Urinary bladder (tissue), 4 donors: ENCODE measurements around the gene TOR1B. TPM values are rescaled to one million over a fixed set of nuclear protein-coding genes. Genes with fewer than 3 reads are reported as not detected.

Source experiments
- DNase-seq: peaks from one replicate; pipeline ENCODE4 v3.0.0-alpha.2; 2015; ENCODE audit errors: extremely low spot score
- H3K27ac ChIP-seq: one replicate; pipeline ENCODE4 v1.5.1; 2013; ENCODE audit warnings: low read depth, mild to moderate bottlenecking, moderate library complexity
- H3K36me3 ChIP-seq: one replicate; pipeline ENCODE4 v1.6.1; 2013; ENCODE audit warnings: mild to moderate bottlenecking, moderate library complexity; ENCODE audit not compliant: insufficient read depth
- H3K4me1 ChIP-seq: one replicate; pipeline ENCODE4 v1.6.1; 2013; ENCODE audit warnings: mild to moderate bottlenecking, moderate library complexity; ENCODE audit not compliant: insufficient read depth
- H3K4me3 ChIP-seq: one replicate; pipeline ENCODE4 v1.5.1; 2013; ENCODE audit warnings: low read depth, low read length
- WGBS: extraction: QIAGEN DNeasy Blood & Tissue Kit; methylation state at CpG from one replicate; pipeline ENCODE4 v1.1.7; 2013; 5-methylcytosine and 5-hydroxymethylcytosine counted together
- polyA plus RNA-seq: library from polyadenylated mRNA; stranded (reverse); fragments of 200-250 nt; gene quantifications from one replicate; pipeline ENCODE4 v1.2.3, GENCODE V29; 2013
- total RNA-seq: library from RNA; depleted of rRNA; stranded (reverse); fragments of >200 nt; gene quantifications from one replicate; pipeline ENCODE4 v1.2.3, GENCODE V29; 2014
- donor health status: healthy with polysubstance abuse.
- donor health status: healthy.

The TOR1B gene
- total and polyA plus RNA-seq, 2 donors: 25.3 to 26.4 TPM

DNA sequence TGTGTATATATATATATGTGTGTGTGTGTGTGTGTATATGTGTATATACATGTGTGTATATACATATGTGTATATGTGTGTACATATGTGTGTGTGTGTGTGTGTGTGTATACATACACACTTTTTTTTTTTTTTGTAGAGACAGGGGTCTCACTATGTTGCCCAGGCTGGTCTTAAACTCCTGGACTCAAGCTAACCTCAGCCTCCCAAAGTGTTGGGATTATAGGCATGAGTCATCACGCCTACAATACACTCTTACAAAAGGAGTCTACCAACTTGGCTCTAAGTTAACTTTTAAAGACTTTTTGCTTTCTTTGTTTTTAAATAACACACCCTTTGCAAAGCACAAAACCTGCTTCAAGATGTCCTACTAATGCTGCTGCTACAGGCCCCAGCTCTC, 30.0 kb downstream of the TOR1B start:
- H3K4me3 ChIP-seq: no peak overlapping the region
- peaks cover 2% of the 10 kb centered on the region for H3K36me3 ChIP-seq
- H3K27ac ChIP-seq: no peak overlapping the region
- no peak for DNase-seq
- no peaks in the 10 kb centered on the region for H3K4me1 ChIP-seq
- WGBS: 84% methylated on average over 1 of the region's 1 CpG

DNA sequence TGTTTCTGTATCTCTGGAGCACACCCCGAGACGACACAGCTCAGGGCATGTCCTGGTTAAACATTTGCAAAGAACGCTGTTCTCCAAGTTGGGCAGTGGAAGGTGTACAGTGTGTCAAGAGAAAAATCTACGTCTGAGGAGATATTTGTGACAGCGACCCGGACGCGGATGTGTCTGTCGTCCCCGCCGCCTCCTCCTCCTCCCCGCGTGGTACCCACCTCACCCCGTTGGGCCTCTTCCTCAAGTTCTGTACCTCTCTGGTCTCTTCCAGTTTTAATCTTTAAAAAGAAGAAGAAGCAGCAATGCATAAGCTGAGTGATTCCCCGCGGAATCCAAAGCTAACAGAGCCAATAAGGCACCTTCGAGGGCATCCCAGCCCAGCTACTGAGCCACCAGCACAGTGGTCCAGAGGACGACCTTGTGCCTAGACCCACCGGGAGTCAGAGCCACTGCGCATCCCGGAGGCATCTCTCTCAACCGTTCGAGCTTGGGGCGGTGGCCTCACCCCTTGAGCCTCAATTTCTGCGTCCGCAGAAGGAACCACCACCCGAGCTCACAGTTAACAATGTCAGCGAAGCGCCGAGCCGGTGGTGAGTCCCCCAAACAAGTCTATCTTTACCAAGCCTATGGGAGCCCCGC, 31.6 kb downstream of the TOR1B start:
- WGBS: 2% methylated on average over 32 of the region's 32 CpGs
- Histone ChIP-seq H3K4me1 (no peaks in the 10 kb centered on the region), H3K4me3 (peak overlapping the region; percentile 77), H3K36me3 (no peaks in the 10 kb centered on the region), H3K27ac (peak overlapping the region; percentile 66)
- DNase-seq: no peak

DNA sequence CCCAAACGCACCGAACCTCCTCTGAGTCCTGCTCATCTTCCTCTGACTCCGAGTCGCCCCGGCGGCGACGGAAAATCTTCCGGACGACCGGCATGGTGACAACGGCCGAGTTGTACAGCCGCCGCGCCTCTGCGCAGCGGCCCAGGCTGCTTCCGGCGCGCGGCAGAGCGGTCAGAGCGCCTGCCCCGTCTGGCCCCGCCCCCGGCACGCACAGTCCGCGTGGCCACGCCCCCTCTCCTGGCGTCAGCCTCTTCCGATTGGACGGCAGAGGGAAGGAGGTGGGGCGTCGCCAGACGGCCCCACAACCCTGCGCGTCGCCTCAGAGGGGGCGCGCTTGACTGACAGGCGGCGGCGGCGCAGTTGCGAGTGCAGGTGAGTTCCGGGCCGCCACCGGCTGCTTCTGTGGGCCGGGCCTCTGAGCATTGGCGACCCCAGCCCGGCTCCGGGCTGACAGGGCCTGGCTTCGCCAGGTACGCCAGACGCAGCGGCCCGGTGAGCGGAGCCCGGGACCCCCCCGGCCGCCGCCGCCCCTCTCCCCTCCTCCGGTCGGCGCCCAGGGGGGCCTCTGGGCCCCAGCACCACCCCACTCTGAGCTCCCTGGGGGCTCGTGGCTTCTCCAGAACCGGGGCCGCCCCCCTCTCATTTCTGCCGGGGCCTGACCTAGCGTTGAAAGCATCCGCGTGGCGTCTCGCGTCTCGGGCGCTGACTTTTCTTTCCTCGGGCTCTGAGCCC, 32.3 kb downstream of the TOR1B start, which contains the start of the genes C9orf78 and USP20:
TSS of gene C9orf78 (minus strand) at position 148 of the 732 bp plus-strand sequence. CDS start at position 94, 54 bp downstream.
TSS of gene USP20 (plus strand) at position 331 of the 732 bp plus-strand sequence. CDS start 17,098 bp downstream, outside the sequence.
- no peaks in the 10 kb centered on the region for H3K4me1 ChIP-seq

DNA sequence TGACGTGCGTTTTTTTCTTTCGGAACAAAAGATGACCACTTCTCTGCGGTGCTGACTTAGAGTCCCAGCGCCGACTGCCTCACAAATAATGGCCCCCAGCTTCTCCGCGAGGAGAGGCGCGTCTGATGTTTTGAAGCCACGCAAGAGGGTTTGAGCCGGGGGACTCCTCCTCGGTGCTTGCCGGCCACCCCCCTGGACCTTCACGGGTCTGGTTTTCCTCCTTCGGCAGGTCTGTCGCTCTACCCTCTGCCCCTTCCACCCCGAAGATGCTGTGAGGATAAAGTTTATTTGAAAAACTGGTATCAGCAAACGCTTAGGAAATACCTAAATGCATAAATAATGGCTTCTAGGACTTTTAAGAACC, 32.9 kb downstream of the TOR1B start:
- 1% methylated on average over 19 of the region's 19 CpGs for WGBS
- DNase-seq: no peak
- Histone ChIP-seq H3K4me1 (no peaks in the 10 kb centered on the region), H3K36me3 (no peaks in the 10 kb centered on the region), H3K27ac (no peak overlapping the region), H3K4me3 (peak overlapping the region; percentile 91)

More for the DNA sequence above, 32.3 kb downstream of the TOR1B start, which contains the start of the genes C9orf78 and USP20:
- H3K36me3 ChIP-seq: no peaks in the 10 kb centered on the region
- peak within 1 kb of the TSS; percentile 91 for H3K4me3 ChIP-seq
- DNase-seq: peak; percentile 84
- WGBS: under 1% methylated on average over 81 of the region's 81 CpGs
- H3K27ac ChIP-seq: peak within 1 kb of the TSS; percentile 80

DNA sequence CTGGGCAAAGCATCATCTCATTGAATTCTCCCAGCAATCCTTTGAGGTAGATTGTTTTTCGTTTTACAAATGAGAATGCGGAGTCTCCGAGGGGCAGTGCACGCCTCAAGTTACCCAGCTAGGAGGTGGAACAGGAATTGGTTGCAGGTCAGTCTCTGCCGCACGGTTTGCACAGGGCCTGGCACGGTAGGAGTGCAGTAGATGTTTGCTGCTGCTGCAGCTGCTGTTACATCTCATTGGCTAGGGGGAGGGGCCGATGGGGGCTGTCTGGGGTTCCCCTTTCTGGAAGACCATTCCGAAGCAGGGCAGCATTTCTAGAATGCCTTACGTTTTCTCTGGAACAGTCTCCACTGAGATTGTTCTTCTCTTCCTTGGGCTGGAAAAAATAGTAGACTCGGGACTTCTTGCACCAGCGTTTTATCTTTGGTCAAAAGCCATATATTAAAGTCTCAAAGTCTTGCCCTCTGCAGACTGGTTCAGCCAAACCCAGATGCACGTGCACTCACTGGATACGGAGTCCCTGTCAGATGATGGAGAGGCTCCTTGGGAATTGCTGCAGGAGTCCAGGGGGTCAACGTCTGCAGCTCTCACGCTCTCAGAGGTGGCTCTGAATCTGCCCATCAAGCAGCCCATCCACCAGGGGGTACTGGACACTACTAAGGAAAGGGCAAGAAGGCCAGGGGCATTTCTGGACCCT, 33.5 kb downstream of the TOR1B start:
- H3K36me3 ChIP-seq: no peaks in the 10 kb centered on the region
- no peaks in the 10 kb centered on the region for H3K4me1 ChIP-seq
- no peak for DNase-seq

DNA sequence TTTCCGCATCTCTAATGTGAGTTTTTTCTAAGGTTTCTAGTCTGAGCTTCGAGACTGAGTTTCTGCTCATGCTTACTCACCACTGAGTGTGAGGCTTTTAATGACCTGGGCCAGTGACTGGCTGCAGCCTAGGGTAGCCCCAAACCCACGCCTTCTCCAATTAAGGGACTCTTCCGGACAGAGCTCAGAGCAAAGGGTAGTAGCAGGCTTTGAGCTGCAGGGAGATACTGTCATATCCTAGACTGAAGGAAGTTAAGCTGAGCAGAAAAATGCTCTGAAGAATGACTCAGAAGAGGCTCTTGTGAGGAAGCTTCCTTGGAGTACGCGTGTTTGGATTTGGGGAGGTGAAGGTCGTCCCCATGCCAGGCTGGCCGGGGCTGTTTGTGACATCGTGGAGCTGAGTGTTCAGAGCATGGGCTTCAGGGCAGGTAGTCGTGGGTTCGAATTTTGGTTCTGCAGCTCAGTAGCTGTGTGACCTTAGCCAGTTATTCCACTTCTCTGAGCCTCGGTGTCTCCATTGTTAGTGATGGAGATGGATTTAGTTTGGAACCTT, 35.8 kb downstream of the TOR1B start:
- Histone ChIP-seq H3K36me3 (no peaks in the 10 kb centered on the region), H3K27ac (no peak overlapping the region), H3K4me1 (no peaks in the 10 kb centered on the region), H3K4me3 (no peak overlapping the region)
- no peak for DNase-seq
- WGBS: 79% methylated on average over 12 of the region's 12 CpGs

More for the DNA sequence above, 33.5 kb downstream of the TOR1B start:
- 26% methylated on average over 16 of the region's 16 CpGs for WGBS
- Histone ChIP-seq H3K27ac (no peak overlapping the region), H3K4me3 (peak overlapping the region; percentile 91)

DNA sequence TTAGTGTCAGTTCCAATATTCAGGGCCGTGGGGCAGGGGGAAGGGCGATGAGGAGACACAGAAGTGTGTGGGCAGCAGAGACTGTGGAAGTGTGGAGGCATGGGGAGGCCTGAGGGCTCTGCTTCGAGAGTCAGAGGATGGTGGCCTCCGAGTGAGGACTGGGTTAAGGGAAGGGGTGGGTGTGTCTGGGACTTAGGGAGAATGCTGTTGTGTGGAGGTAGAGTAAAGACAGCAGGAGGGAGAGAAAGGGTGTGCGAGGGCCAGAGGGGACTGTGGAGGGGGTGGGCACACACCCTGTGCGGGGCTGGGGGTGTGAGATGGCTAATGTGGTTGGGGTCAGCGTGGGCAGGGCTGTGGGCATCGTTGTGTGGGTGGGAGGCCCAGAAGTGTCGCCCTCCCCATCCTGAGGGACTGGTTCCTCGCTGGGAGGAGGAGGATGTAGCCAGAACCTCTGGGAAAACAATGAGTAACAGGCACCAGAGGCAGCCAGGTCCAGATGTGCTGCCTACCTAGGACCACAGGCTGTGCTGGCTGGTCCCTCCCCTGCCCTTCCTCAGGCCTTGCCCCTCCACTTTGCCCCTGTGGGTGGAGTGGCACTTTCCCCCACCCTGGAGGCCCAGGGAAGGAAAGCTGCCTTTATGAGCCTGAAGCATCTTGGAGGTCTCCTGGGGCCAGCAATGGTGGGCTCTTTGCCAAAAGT, 36.5 kb downstream of the TOR1B start:
- no peaks in the 10 kb centered on the region for H3K36me3 ChIP-seq
- H3K27ac ChIP-seq: no peak overlapping the region
- WGBS: 76% methylated on average over 10 of the region's 10 CpGs
- no peak overlapping the region for H3K4me3 ChIP-seq
- no peaks in the 10 kb centered on the region for H3K4me1 ChIP-seq
- no peak for DNase-seq

DNA sequence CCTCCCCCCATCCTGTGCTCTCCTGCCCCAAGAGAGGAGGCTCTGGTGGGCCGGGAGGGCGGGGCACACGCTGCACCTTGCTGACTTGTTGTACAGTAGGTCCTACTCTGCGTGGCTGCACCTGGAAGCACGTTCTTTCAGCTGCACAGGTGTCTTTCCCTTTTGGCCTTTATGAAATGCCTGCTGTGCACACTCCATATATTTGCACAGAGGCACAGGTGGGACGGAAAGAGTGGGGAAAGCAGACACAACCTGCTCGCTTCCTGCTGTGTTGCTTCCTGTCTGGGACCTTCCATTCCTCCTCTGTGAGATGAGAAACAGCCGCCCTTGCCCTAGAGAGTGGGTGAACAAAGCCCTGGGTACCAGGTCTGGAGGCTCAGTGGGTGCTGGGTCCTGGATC, 37.0 kb downstream of the TOR1B start:
- no peaks in the 10 kb centered on the region for H3K4me1 ChIP-seq
- no peak overlapping the region for H3K27ac ChIP-seq

DNA sequence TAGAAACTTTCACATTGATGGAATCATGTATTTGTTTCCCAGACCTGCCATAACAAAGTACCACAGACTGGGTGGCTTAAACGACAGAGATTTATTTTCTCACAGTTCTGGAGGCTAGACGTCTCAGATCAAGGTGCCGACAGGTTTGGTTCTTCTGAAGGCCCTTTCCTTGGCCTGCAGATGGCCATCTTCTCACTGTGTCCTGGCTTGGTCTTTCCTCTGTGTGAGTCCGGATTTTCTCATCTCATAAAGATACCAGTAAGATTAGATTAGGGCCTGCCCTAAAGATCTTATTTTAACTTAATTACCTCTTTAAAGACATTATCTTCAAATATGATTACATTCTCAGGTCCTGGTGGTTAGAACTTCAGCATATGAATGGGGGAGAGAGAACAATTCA, 38.1 kb downstream of the TOR1B start:
- Histone ChIP-seq H3K4me1 (no peaks in the 10 kb centered on the region), H3K36me3 (no peaks in the 10 kb centered on the region), H3K4me3 (no peak overlapping the region), H3K27ac (no peak overlapping the region)
- no peak for DNase-seq
- WGBS: 40% methylated on average over 4 of the region's 4 CpGs

More for the DNA sequence above, 37.0 kb downstream of the TOR1B start:
- Histone ChIP-seq H3K36me3 (no peaks in the 10 kb centered on the region), H3K4me3 (no peak overlapping the region)
- no peak for DNase-seq
- WGBS: 82% methylated on average over 8 of the region's 8 CpGs

DNA sequence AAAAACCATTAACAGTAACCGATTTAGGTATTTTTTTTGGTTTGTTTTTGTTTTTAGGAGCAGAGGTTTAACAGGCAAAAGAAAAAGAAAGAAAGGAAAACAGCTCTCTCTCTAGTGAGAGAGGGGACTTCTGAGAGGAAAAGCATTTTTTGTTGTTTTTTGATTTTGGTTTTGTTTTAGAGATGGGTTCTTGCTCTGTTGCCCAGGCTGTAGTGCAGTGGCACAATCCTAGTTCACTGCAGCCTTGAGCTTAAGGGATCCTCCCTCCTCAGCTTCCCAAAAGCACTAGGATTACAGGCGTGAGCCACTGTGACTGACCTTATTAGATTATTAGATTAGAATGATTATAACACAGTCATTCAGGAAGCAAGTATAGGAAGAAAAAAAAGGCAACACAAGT, 42.4 kb downstream of the TOR1B start:
- H3K27ac ChIP-seq: no peak overlapping the region
- no peak for DNase-seq
- no peak overlapping the region for H3K4me3 ChIP-seq
- WGBS: 56% methylated on average over 2 of the region's 2 CpGs
- no peaks in the 10 kb centered on the region for H3K36me3 ChIP-seq
- H3K4me1 ChIP-seq: no peaks in the 10 kb centered on the region

DNA sequence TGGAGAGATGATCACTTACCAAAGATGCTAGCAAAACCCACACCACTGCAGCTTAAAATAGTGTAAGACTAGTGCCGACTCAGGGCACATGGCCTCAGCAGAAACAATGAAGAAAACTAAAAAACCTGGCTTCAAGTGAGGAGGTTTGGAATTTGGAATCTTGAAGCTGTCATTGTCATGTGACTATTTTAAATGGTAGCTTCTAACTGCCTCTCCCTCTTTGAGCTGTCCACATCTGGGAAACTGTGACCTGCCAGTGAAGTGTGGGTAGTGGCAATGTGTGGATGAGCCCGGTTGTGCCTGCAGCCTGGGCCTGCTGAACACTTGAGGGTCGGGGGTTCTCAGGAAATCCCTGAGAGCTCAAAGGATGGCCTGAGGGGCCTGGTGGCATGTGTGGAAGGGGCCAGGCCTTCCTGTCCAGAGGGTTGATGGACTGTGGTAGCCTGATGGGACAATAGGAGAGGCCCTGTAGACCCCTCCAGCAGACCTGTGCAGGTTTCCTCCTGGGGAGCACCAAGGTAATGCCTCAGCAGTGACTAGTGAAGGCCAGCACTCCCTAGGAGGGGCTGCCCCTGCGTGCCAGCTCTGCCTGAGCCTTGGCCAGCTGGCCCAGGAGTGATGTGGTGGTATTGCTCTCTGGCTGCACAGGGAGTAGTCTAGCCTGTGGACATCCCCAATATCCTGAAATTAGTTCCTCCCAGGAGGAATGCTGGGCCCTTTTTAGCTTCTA, 45.9 kb downstream of the TOR1B start:
- Histone ChIP-seq H3K27ac (no peak overlapping the region), H3K4me3 (no peak overlapping the region), H3K36me3 (no peaks in the 10 kb centered on the region), H3K4me1 (no peaks in the 10 kb centered on the region)
- no peak for DNase-seq
- 75% methylated on average over 4 of the region's 4 CpGs for WGBS

DNA sequence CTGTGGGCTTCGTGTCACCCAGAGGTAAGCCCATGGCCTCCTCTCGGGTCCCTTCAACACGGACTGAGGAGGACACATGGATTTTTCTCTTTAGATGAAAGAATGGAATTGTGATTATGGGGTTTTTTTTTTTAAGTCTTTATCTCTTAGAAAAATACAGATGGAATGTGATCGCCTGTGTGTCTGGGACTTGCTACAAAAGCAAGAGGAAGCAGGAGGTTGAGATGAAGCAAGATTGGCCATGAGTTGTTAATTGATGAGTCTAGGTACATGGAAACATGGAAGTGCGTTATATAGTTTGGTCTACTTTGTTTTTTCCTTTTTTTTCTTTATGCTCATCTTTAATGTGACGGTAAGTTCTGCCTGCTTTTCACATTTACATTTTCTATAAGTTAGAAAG, 46.9 kb downstream of the TOR1B start:
- no peak overlapping the region for H3K4me3 ChIP-seq
- H3K36me3 ChIP-seq: no peaks in the 10 kb centered on the region
- 82% methylated on average over 6 of the region's 6 CpGs for WGBS
- H3K27ac ChIP-seq: no peak overlapping the region
- no peaks in the 10 kb centered on the region for H3K4me1 ChIP-seq
- DNase-seq: no peak
